ENCODE results near the gene CAPZA1. TPM values are rescaled to one million over a fixed set of nuclear protein-coding genes. Genes with fewer than 3 reads are reported as not detected.

The CAPZA1 gene
- total and polyA plus RNA-seq, 2 of the 8 experiments (the other 6 are each of a cell fraction or from before 2014, with no cell fraction given): 48.9 to 107 TPM

- Histone ChIP-seq H3K79me1 (ENCODE audit: low read depth, low read length) (no peaks in the 10 kb centered on the region), H3K56ac (replicated peaks; ENCODE audit: insufficient read length, low read depth, low read length) (no peak overlapping the region), H3K79me2 (ENCODE audit: control insufficient read depth in 1 of 2, insufficient read depth in 2 of 2, low read length in 2 of 2) (no peaks in the 10 kb centered on the region), H2AFZ (ENCODE audit: low read length) (no peak overlapping the region), H3K4ac (replicated peaks; ENCODE audit: insufficient read length, low read depth, low read length) (no peak overlapping the region), H3K4me1 (replicated peaks in 1 of 4; ENCODE audit: control insufficient read depth in 3 of 4, insufficient read depth in 4 of 4, low read length in 3 of 4) (peaks cover 10 to 43% (median 26%) of the 10 kb centered on the region in 4 experiments), H2BK5ac (ENCODE audit: low read depth, low read length) (no peak overlapping the region), H2BK15ac (ENCODE audit: low read length) (no peak overlapping the region), H4K5ac (ENCODE audit: insufficient read length, low read depth, low read length) (no peak overlapping the region), H3K27me3 (replicated peaks in 1 of 4; ENCODE audit: control insufficient read depth in 3 of 4, extremely low read depth in 1 of 4, insufficient read depth in 3 of 4, low read length in 3 of 4) (peaks cover 0 to 9% (median 4%) of the 10 kb centered on the region in 4 experiments; a peak in 2 of 7 replicates), H3K23ac (ENCODE audit: insufficient read length) (no peak overlapping the region), H4K8ac (ENCODE audit: extremely low read depth, insufficient read depth, low read length) (no peak overlapping the region), H2BK20ac (ENCODE audit: low read length) (no peak overlapping the region), H2BK12ac (ENCODE audit: low read depth, low read length) (no peak overlapping the region), H4K91ac (replicated peaks; ENCODE audit: insufficient read length, low read length) (no peak overlapping the region), H3K4me3 (ENCODE audit: extremely low read depth in 1 of 4, insufficient read depth in 2 of 4, low read depth in 3 of 4, low read length in 4 of 4) (no peak overlapping the region), H2BK120ac (replicated peaks; ENCODE audit: low read depth, low read length) (no peak overlapping the region), H2AK5ac (ENCODE audit: low read depth, low read length) (no peak overlapping the region), H3K27ac (ENCODE audit: low read depth, low read length) (no peak overlapping the region), H3K23me2 (ENCODE audit: low read depth, low read length) (peaks cover 11% of the 10 kb centered on the region; the same call in 1 of the 2 replicates), H4K20me1 (replicated peaks in 1 of 2; ENCODE audit: control insufficient read depth in 1 of 2, insufficient read depth in 2 of 2, low read length in 2 of 2) (peaks cover 0 to 11% of the 10 kb centered on the region in 2 experiments), H3K36me3 (ENCODE audit: control insufficient read depth in 2 of 4, insufficient read depth in 4 of 4, low read length in 3 of 4) (peaks cover 0 to 5% (median 3%) of the 10 kb centered on the region in 4 experiments; a peak in 4 of 8 replicates), H3K4me2 (ENCODE audit: insufficient read depth in 1 of 2, low read depth in 2 of 2, low read length in 2 of 2) (no peak overlapping the region), H3K14ac (ENCODE audit: insufficient read length) (no peak overlapping the region), H3K9ac (replicated peaks in 1 of 4; ENCODE audit: extremely low read depth in 1 of 4, low read depth in 3 of 4, low read length in 3 of 4) (no peak overlapping the region), H3K18ac (ENCODE audit: extremely low read depth, low read length) (no peak overlapping the region), H3K9me3 (ENCODE audit: insufficient read depth in 2 of 2, low read depth in 1 of 2, low read length in 1 of 2) (no peaks in the 10 kb centered on the region)
- DNase-seq (ENCODE audit: low read depth in 1 of 2, low spot score in 2 of 2): no peak
- no peak for FAIRE-seq
- ChIA-PET CTCF (ENCODE audit: partially characterized antibody) (interaction anchor here (0.6 to 3.0 kb wide), 28 partner anchors 8 to 364 kb away, joined by 3 to 15 read pairs (median 3); partner anchors contain the start of genes LRIG2 and MOV10), POLR2A (ENCODE audit: partially characterized antibody) (interaction anchor here (0.6 to 1.6 kb wide), 5 partner anchors 10 to 243 kb away, joined by 3 to 4 read pairs (median 3); partner anchors contain the start of gene MOV10)
- WGBS, 2 experiments (ENCODE audit: extremely low coverage in 1 of 2, insufficient coverage in 1 of 2, insufficient read length in 1 of 2, insufficient replicate concordance in 2 of 2, low coverage in 1 of 2, low lambda C conversion rate in 2 of 2, missing lambda C conversion rate in 1 of 2): 93% methylated on average over 3 of the region's 3 CpGs; no CpG with 5 or more reads in 1 of the 2 experiments
- TF ChIP-seq HDAC6 (IDR thresholded peaks at IDR 0.05; ENCODE audit: low read depth, low read length) (no peak), POLR2A (IDR thresholded peaks at IDR 0.05; ENCODE audit: control extremely low read depth in 1 of 2, low read depth in 2 of 2, low read length in 2 of 2) (no peak), EP300 (IDR thresholded peaks at IDR 0.05; ENCODE audit: borderline replicate concordance in 1 of 2, low read depth in 2 of 2, low read length in 2 of 2) (no peak), TBP (IDR thresholded peaks at IDR 0.05; ENCODE audit: low read depth, low read length) (no peak), SUZ12 (IDR thresholded peaks at IDR 0.05; ENCODE audit: low read length) (no peak), JUND (IDR thresholded peaks at IDR 0.05; ENCODE audit: low read length) (no peak), CTBP2 (IDR thresholded peaks at IDR 0.05; ENCODE audit: borderline replicate concordance, insufficient read depth, insufficient read length, low read length) (no peak), HDAC2 (IDR thresholded peaks at IDR 0.05; ENCODE audit: borderline replicate concordance in 1 of 2, low read depth in 2 of 2, low read length in 2 of 2) (no peak), SIN3A (conservative IDR thresholded peaks at IDR 0.05 in 1 of 2, IDR thresholded peaks at IDR 0.05 in 1 of 2; ENCODE audit: low read depth in 1 of 2, low read length in 2 of 2) (no peak), RXRA (IDR thresholded peaks at IDR 0.05; ENCODE audit: insufficient read depth, low read depth, low read length) (no peak)
These were observed 88.9 kb downstream of the CAPZA1 start for GRCh38 chr1:112708489-112708888.
